HFF-Myc (cell line): ENCODE data around the gene KXD1.

Experiments used
- DNase-seq: peaks from one replicate; pipeline ENCODE4 v3.0.0-alpha.2; 2011; ENCODE audit warnings: low read depth; ENCODE audit errors: extremely low read depth
- H3K4me3 ChIP-seq: replicated peaks from 2 replicates; pipeline ENCODE4 v1.5.1; 2011; ENCODE audit warnings: low read depth, mild to moderate bottlenecking, control low read depth, low read length
- CTCF ChIP-seq: IDR thresholded peaks from 2 replicates; pipeline ENCODE4 v1.5.1; 2012; ENCODE audit warnings: mild to moderate bottlenecking, low read depth, low read length, control low read depth; ENCODE audit errors: missing control alignments

KXD1 gene

DNA sequence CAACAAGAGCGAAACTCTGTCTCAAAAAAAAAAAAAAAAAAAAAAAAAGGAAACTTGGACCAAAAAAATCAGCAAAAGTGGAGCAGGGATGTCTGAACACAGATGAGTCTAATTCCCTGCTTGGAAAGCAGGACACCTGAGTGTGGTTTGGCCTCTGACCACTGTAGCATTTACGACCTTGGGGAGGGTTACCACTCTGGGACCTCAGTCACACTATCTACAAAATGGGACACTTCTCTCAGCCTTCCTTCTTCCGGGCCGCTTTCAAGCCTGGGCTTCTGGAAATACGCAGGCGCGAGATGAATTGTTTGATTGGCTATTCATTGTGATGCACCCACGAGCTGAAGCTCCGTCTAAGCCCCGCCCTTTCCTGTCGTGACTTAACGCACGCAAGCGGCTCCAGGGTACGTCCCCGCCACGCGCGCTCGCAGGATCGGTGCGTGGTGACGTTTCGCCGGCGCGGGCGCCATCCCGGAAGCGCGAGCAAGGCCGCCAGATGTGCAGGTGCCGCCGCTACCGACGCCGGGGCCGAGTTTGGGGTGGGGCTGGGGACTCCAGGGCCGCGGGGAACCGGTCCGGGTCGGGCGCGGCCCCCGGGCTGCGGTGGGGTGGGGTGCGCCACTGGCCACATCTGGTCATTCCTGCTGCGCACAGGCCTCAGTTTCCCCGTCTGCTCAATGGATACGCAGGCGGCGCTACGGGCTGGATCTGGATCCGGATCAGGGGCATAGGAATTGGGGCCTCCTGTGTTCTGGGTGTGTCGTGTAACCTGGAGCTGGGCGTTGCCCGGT is at the start of gene KXD1:
Gene KXD1, plus strand, starts transcription at position 460 of the 791 bp plus-strand sequence. CDS start 4,187 bp downstream, outside the sequence.
- peak; percentile 97 for DNase-seq
- no peak for TF ChIP-seq CTCF
- peak within 1 kb of the TSS; percentile 78 for H3K4me3 ChIP-seq

- H3K4me3 ChIP-seq, result no peak overlapping the region
- no peak for DNase-seq
- no peak for TF ChIP-seq CTCF
Measured at GRCh38 chr19:18508585-18508984, 49.1 kb upstream of the KXD1 start.

GRCh38 chr19:18510216-18510615 is 47.5 kb upstream of the KXD1 start:
- no peak for TF ChIP-seq CTCF
- H3K4me3 ChIP-seq, result no peak overlapping the region
- DNase-seq, result no peak

- H3K4me3 ChIP-seq, result no peak overlapping the region
- no peak for DNase-seq
- no peak for TF ChIP-seq CTCF
Measured at GRCh38 chr19:18513868-18514267, 43.8 kb upstream of the KXD1 start.

- no peak overlapping the region for H3K4me3 ChIP-seq
- DNase-seq, result no peak
- TF ChIP-seq CTCF, result no peak
Measured at GRCh38 chr19:18514800-18515682, 42.6 kb upstream of the KXD1 start.

DNA sequence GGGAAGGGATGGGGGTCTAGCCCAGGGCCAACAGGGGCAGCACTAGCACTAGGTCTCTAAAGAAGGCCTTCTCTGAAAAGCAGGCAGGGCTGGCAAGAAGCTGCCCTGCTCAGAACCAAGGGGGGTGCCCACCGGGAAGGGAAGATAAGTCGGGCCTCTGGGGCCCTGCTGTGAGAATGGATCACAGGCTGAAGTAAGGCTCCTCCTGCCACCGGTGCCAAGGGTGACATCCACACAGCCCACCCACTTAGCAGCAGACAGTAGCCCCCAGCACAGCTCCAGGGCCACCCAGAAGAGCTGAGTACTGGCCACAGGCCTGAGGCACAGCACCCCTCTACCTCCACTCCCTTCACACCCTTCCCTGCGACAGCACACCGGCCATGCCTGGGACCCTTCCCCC is 41.7 kb upstream of the KXD1 start:
- no peak overlapping the region for H3K4me3 ChIP-seq
- no peak for TF ChIP-seq CTCF
- DNase-seq, result no peak
